Measurements from ENCODE around the gene TEKT2. TPM values are rescaled to one million over a fixed set of nuclear protein-coding genes. Genes with fewer than 3 reads are reported as not detected.
A peak's percentile ranks its signal among the peaks of the same experiment; 100 is the strongest.

TEKT2 gene
- under 1 TPM in 1 of 4 donors, not detected in 3; 0.38 TPM for total RNA-seq

- 13 to 24% methylated on average over 38 to 54 of the region's 59 CpGs for WGBS, 2 donors
- intact Hi-C loops (cut with DNase I; ENCODE audit: low total_unique reads) = no loop called here
- TF ChIP-seq POLR2A (IDR thresholded peaks at IDR 0.05) (no peak), CTCF (IDR thresholded peaks at IDR 0.05) (no peak)
- H3K4me3 ChIP-seq (ENCODE audit: low read depth, poor library complexity, severe bottlenecking) = peak within 1 kb of the TSS; percentile 18
- no peak for DNase-seq (ENCODE audit: low spot score in 2 of 2)
Measured at GRCh38 chr1:36083635-36084496, at the start of gene TEKT2. Gene TEKT2 (plus strand): TSS chr1:36084094. CDS start chr1:36084922, 828 bp downstream.

- intact Hi-C loops (cut with DNase I; ENCODE audit: low total_unique reads) = no loop called here
- TF ChIP-seq CTCF (IDR thresholded peaks at IDR 0.05) (no peak), POLR2A (IDR thresholded peaks at IDR 0.05) (no peak)
- H3K4me3 ChIP-seq (ENCODE audit: low read depth, poor library complexity, severe bottlenecking) = no peak overlapping the region
- DNase-seq (ENCODE audit: low spot score in 2 of 2) = no peak
Measured at GRCh38 chr1:36034692-36035091, 49.2 kb upstream of the TEKT2 start.

- TF ChIP-seq CTCF (IDR thresholded peaks at IDR 0.05) = no peak
- TF ChIP-seq POLR2A (IDR thresholded peaks at IDR 0.05) = no peak
- DNase-seq (ENCODE audit: low spot score in 2 of 2) = no peak
- intact Hi-C loops (cut with DNase I; ENCODE audit: low total_unique reads) = no loop called here
- no peak overlapping the region for H3K4me3 ChIP-seq (ENCODE audit: low read depth, poor library complexity, severe bottlenecking)
- WGBS, 2 donors = 89 to 94% methylated on average over 3 of the region's 3 CpGs
Measured at GRCh38 chr1:36035154-36035553, 48.7 kb upstream of the TEKT2 start.

GRCh38 chr1:36040238-36040637, 43.7 kb upstream of the TEKT2 start:
- H3K4me3 ChIP-seq (ENCODE audit: low read depth, poor library complexity, severe bottlenecking) = no peak overlapping the region
- TF ChIP-seq CTCF (IDR thresholded peaks at IDR 0.05) (no peak), POLR2A (IDR thresholded peaks at IDR 0.05) (no peak)
- no peak for DNase-seq (ENCODE audit: low spot score in 2 of 2)
- 96% methylated on average over 2 of the region's 2 CpGs for WGBS, 2 donors
- intact Hi-C loops (cut with DNase I; ENCODE audit: low total_unique reads) = no loop called here

GRCh38 chr1:36051821-36052220, 32.1 kb upstream of the TEKT2 start:
- intact Hi-C loops (cut with DNase I; ENCODE audit: low total_unique reads) = no loop called here
- DNase-seq (ENCODE audit: low spot score in 2 of 2) = no peak
- no peak overlapping the region for H3K4me3 ChIP-seq (ENCODE audit: low read depth, poor library complexity, severe bottlenecking)
- TF ChIP-seq CTCF (IDR thresholded peaks at IDR 0.05) (no peak), POLR2A (IDR thresholded peaks at IDR 0.05) (no peak)

- intact Hi-C loops (cut with DNase I; ENCODE audit: low total_unique reads) = no loop called here
- DNase-seq (ENCODE audit: low spot score in 2 of 2) = no peak
- TF ChIP-seq CTCF (IDR thresholded peaks at IDR 0.05) = no peak
- no peak for TF ChIP-seq POLR2A (IDR thresholded peaks at IDR 0.05)
- no peak overlapping the region for H3K4me3 ChIP-seq (ENCODE audit: low read depth, poor library complexity, severe bottlenecking)
Measured at GRCh38 chr1:36053978-36054377, 29.9 kb upstream of the TEKT2 start.

Measured in lower leg skin (tissue), 4 donors.